Neural progenitor cell (in vitro differentiated cells): ENCODE results near the gene PTPRN2. TPM values are rescaled to one million over a fixed set of nuclear protein-coding genes. Genes with fewer than 3 reads are reported as not detected.

Experiments
- DNase-seq: peaks from one replicate; pipeline ENCODE4 v3.0.0-alpha.2; 2016; ENCODE audit warnings: low spot score
- H2AFZ ChIP-seq: fragments of 200-600 bp; sonication (generic); replicated peaks from 2 replicates; pipeline ENCODE4 v1.6.1; 2016; ENCODE audit warnings: antibody characterized with exemption
- H3F3A ChIP-seq: fragments of 200-600 bp; sonication (generic); 2 replicates; pipeline ENCODE4 v1.6.1; 2016; ENCODE audit warnings: antibody characterized with exemption, low read depth
- H3K27ac ChIP-seq: fragments of 200-600 bp; sonication (generic); 2 replicates; pipeline ENCODE4 v1.5.1; 2016; ENCODE audit warnings: mild to moderate bottlenecking
- H3K27me3 ChIP-seq: fragments of 200-600 bp; sonication (generic); 2 replicates; pipeline ENCODE4 v1.6.1; 2016; ENCODE audit warnings: mild to moderate bottlenecking, moderate library complexity
- H3K36me3 ChIP-seq: fragments of 200-600 bp; sonication (generic); 2 replicates; pipeline ENCODE4 v1.5.1; 2016
- H3K4me1 ChIP-seq: fragments of 200-600 bp; sonication (generic); 2 replicates; pipeline ENCODE4 v1.6.1; 2016; ENCODE audit warnings: mixed run types
- H3K4me2 ChIP-seq: fragments of 200-600 bp; sonication (generic); 2 replicates; pipeline ENCODE4 v1.6.1; 2016
- H3K4me3 ChIP-seq: fragments of 200-600 bp; sonication (generic); 2 replicates; pipeline ENCODE4 v1.5.1; 2016
- H3K79me2 ChIP-seq: fragments of 200-600 bp; sonication (generic); 2 replicates; pipeline ENCODE4 v1.6.1; 2016; ENCODE audit warnings: low read depth
- H3K9ac ChIP-seq: fragments of 200-600 bp; sonication (generic); 2 replicates; pipeline ENCODE4 v1.6.1; 2016
- H3K9me3 ChIP-seq: fragments of 200-600 bp; sonication (generic); 2 replicates; pipeline ENCODE4 v1.5.1; 2016; ENCODE audit warnings: low read depth
- H4K20me1 ChIP-seq: fragments of 200-600 bp; sonication (generic); 2 replicates; pipeline ENCODE4 v1.6.1; 2016; ENCODE audit warnings: low read depth
- H3K27ac Mint-ChIP-seq: 3 replicates; pipeline ENCODE4 v1.8.0; 2021; ENCODE audit warnings: mixed read lengths
- H3K27me3 Mint-ChIP-seq: 2 replicates; pipeline ENCODE4 v1.8.0; 2022; ENCODE audit warnings: low read depth, mild to moderate bottlenecking, inconsistent platforms, moderate library complexity, mixed read lengths; ENCODE audit not compliant: insufficient read depth
- H3K36me3 Mint-ChIP-seq: 3 replicates; pipeline ENCODE4 v1.8.0; 2021; ENCODE audit warnings: mixed read lengths
- H3K4me1 Mint-ChIP-seq: 3 replicates; pipeline ENCODE4 v1.8.0; 2021; ENCODE audit warnings: mixed read lengths
- H3K4me3 Mint-ChIP-seq: 3 replicates; pipeline ENCODE4 v1.8.0; 2021; ENCODE audit warnings: mild to moderate bottlenecking, moderate library complexity, mixed read lengths
- H3K9me3 Mint-ChIP-seq: 3 replicates; pipeline ENCODE4 v1.8.0; 2020; ENCODE audit warnings: mixed read lengths
- CTCF ChIP-seq: fragments of 200-600 bp; sonication (generic); IDR thresholded peaks from 2 replicates; pipeline ENCODE4 v1.5.1; 2017; ENCODE audit warnings: antibody characterized with exemption, mild to moderate bottlenecking
- EZH2 ChIP-seq: fragments of 200-600 bp; sonication (generic); IDR thresholded peaks from 2 replicates; pipeline ENCODE4 v1.6.1; 2017; ENCODE audit warnings: antibody characterized with exemption, mild to moderate bottlenecking, moderate library complexity
- EZH2phosphoT487 ChIP-seq: fragments of 200-600 bp; sonication (generic); IDR thresholded peaks from 2 replicates; pipeline ENCODE4 v1.6.1; 2017; ENCODE audit warnings: antibody characterized with exemption
- total RNA-seq: library from RNA; depleted of rRNA; stranded (reverse); fragments of >200 nt; gene quantifications from 2 replicates; pipeline ENCODE4 v1.2.3, GENCODE V29; 2015; ENCODE audit warnings: low replicate concordance

Gene PTPRN2
- total RNA-seq, 1 donor from 2014 or later = 3.0 TPM

DNA sequence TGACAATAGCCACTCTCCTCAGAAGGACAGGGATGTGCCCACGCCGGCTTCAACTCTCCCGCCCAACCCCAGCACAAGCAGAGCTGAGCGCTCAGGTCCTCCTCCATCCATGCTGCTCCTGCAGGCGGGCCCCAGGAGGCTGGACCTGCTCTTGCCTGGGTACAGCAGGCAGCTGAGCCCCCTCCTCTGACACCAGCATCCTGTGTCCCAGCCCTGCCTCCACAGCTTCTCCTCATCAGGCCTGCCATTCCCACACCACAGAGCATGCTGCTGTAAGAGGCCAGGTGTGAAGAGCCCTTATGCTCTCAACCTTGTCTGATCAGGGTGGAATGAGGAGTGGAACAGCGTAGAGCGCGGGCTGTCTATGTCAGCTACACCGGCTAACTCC is 302.2 kb downstream of the PTPRN2 start:
- peaks cover 2% of the 10 kb centered on the region for H3K36me3 Mint-ChIP-seq
- no peak overlapping the region for H3K4me3 Mint-ChIP-seq
- Histone ChIP-seq H3K4me2 (no peak overlapping the region), H3K79me2 (no peaks in the 10 kb centered on the region), H3K4me1 (no peaks in the 10 kb centered on the region), H3F3A (no peaks in the 10 kb centered on the region), H2AFZ (no peak overlapping the region), H3K9me3 (peaks cover 30% of the 10 kb centered on the region), H3K4me3 (no peak overlapping the region), H3K36me3 (peaks cover 6% of the 10 kb centered on the region), H4K20me1 (no peaks in the 10 kb centered on the region), H3K27ac (no peak overlapping the region), H3K9ac (no peak overlapping the region), H3K27me3 (no peaks in the 10 kb centered on the region)
- peaks cover 6% of the 10 kb centered on the region for H3K27me3 Mint-ChIP-seq
- peaks cover 33% of the 10 kb centered on the region for H3K9me3 Mint-ChIP-seq
- DNase-seq = no peak
- H3K27ac Mint-ChIP-seq = no peak overlapping the region
- TF ChIP-seq EZH2phosphoT487 (no peak), EZH2 (no peak)
- H3K4me1 Mint-ChIP-seq = peaks cover 9% of the 10 kb centered on the region

GRCh38 chr7:158284617-158285382 is 302.8 kb downstream of the PTPRN2 start:
- Mint-ChIP-seq H3K4me1 (peaks cover 9% of the 10 kb centered on the region), H3K27me3 (peaks cover 4% of the 10 kb centered on the region), H3K4me3 (no peak overlapping the region), H3K27ac (peak overlapping the region; percentile 89), H3K36me3 (peaks cover 2% of the 10 kb centered on the region), H3K9me3 (peaks cover 30% of the 10 kb centered on the region)
- no peak overlapping the region for H3K4me2 ChIP-seq
- peaks cover 6% of the 10 kb centered on the region for H3K36me3 ChIP-seq
- no peaks in the 10 kb centered on the region for H3K4me1 ChIP-seq
- H3K9ac ChIP-seq = no peak overlapping the region
- no peak overlapping the region for H3K27ac ChIP-seq
- H3K4me3 ChIP-seq = no peak overlapping the region
- H3K79me2 ChIP-seq = no peaks in the 10 kb centered on the region
- peaks cover 29% of the 10 kb centered on the region for H3K9me3 ChIP-seq
- no peaks in the 10 kb centered on the region for H3K27me3 ChIP-seq
- no peaks in the 10 kb centered on the region for H3F3A ChIP-seq
- no peaks in the 10 kb centered on the region for H4K20me1 ChIP-seq
- DNase-seq = no peak
- TF ChIP-seq CTCF (no peak), EZH2phosphoT487 (no peak), EZH2 (no peak)
- no peak overlapping the region for H2AFZ ChIP-seq

DNA sequence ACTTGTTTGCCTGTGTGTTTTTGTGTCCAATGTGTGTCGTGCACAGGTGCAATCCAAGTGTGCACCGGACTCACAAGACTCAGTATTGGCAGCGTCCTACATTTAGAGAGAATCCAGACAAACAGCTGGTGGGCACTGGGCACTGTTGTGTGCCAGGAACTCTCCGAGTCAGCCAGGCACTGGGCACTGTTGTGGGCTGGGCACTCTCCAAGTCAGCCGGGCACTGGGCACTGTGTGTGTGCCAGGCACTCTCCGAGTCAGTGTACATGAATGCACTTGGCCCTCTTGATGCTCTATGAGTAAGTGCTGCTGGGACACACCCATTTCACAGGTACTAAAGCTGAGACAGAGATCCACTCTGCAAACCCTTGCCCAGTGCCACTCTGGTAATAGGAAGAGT is 303.5 kb downstream of the PTPRN2 start:
- Histone ChIP-seq H3K79me2 (no peaks in the 10 kb centered on the region), H3K9ac (no peak overlapping the region), H3F3A (no peaks in the 10 kb centered on the region), H3K27ac (no peak overlapping the region), H3K27me3 (no peaks in the 10 kb centered on the region), H3K36me3 (peaks cover 6% of the 10 kb centered on the region), H3K4me2 (no peak overlapping the region), H3K4me1 (no peaks in the 10 kb centered on the region), H2AFZ (no peak overlapping the region), H4K20me1 (no peaks in the 10 kb centered on the region), H3K9me3 (peaks cover 23% of the 10 kb centered on the region), H3K4me3 (no peak overlapping the region)
- no peak for DNase-seq
- H3K9me3 Mint-ChIP-seq = peaks cover 24% of the 10 kb centered on the region
- peaks cover 2% of the 10 kb centered on the region for H3K36me3 Mint-ChIP-seq
- H3K27ac Mint-ChIP-seq = no peak overlapping the region
- H3K27me3 Mint-ChIP-seq = peaks cover 4% of the 10 kb centered on the region
- no peak overlapping the region for H3K4me3 Mint-ChIP-seq
- no peak for TF ChIP-seq CTCF
- no peak for TF ChIP-seq EZH2
- TF ChIP-seq EZH2phosphoT487 = no peak
- peaks cover 9% of the 10 kb centered on the region for H3K4me1 Mint-ChIP-seq
